GM18873 (cell line): ENCODE data around the gene AKR1C1.
"Not testable (repeated sequence)": the region's sequence is repeated elsewhere in the genome, so short reads cannot be mapped to it uniquely, and the experiment has no call there.

ENCODE experiments used
- ATAC-seq: cut with Tn5 transposase; IDR thresholded peaks from one replicate; pipeline ENCODE4 v1.9.1; 2021; ENCODE audit warnings: mild to moderate bottlenecking, moderate library complexity, moderate number of reproducible peaks; ENCODE audit not compliant: unreplicated experiment, low FRiP score

AKR1C1 gene

GRCh38 chr10:4962876-4963814, at the start of gene AKR1C1:
Gene AKR1C1, plus strand, starts transcription at chr10:4963415. Its CDS starts 30 bp downstream, at chr10:4963445.
- ATAC-seq: not testable (repeated sequence)

GRCh38 chr10:4914213-4914850, 48.9 kb upstream of the AKR1C1 start:
- ATAC-seq: no peak

GRCh38 chr10:4916086-4916716, 47.0 kb upstream of the AKR1C1 start:
- no peak for ATAC-seq

GRCh38 chr10:4918236-4918635, 45.0 kb upstream of the AKR1C1 start:
- ATAC-seq: no peak

- not testable (repeated sequence) for ATAC-seq
These were observed 38.7 kb upstream of the AKR1C1 start for GRCh38 chr10:4924482-4924881.

GRCh38 chr10:4926400-4926799, 36.8 kb upstream of the AKR1C1 start:
- ATAC-seq: no peak

GRCh38 chr10:4931587-4931986, 31.6 kb upstream of the AKR1C1 start:
- no peak for ATAC-seq

GRCh38 chr10:4934391-4934987, 28.7 kb upstream of the AKR1C1 start:
- no peak for ATAC-seq

GRCh38 chr10:4937346-4937745, 25.9 kb upstream of the AKR1C1 start:
- ATAC-seq: no peak

- no peak for ATAC-seq
These were observed 23.8 kb upstream of the AKR1C1 start for GRCh38 chr10:4939224-4940072.

GRCh38 chr10:4940073-4940428, 23.2 kb upstream of the AKR1C1 start:
- ATAC-seq: not testable (repeated sequence)

GRCh38 chr10:4940909-4941308, 22.3 kb upstream of the AKR1C1 start:
- not testable (repeated sequence) for ATAC-seq

GRCh38 chr10:4941540-4942330, 21.5 kb upstream of the AKR1C1 start:
- ATAC-seq: no peak

GRCh38 chr10:4942931-4943330, 20.3 kb upstream of the AKR1C1 start:
- not testable (repeated sequence) for ATAC-seq

GRCh38 chr10:4943416-4943815, 19.8 kb upstream of the AKR1C1 start:
- ATAC-seq: not testable (repeated sequence)

- no peak for ATAC-seq
These were observed 19.4 kb upstream of the AKR1C1 start for GRCh38 chr10:4943821-4944220.

- ATAC-seq: no peak
These were observed 18.4 kb upstream of the AKR1C1 start for GRCh38 chr10:4944841-4945240.

- no peak for ATAC-seq
These were observed 17.2 kb upstream of the AKR1C1 start for GRCh38 chr10:4945766-4946717.
